Measurements from ENCODE around the gene MTFP1.
A peak's percentile ranks its signal among the peaks of the same experiment; 100 is the strongest.
"Not testable (repeated sequence)": the region's sequence is repeated elsewhere in the genome, so short reads cannot be mapped to it uniquely, and the experiment has no call there.

Gene MTFP1

DNA sequence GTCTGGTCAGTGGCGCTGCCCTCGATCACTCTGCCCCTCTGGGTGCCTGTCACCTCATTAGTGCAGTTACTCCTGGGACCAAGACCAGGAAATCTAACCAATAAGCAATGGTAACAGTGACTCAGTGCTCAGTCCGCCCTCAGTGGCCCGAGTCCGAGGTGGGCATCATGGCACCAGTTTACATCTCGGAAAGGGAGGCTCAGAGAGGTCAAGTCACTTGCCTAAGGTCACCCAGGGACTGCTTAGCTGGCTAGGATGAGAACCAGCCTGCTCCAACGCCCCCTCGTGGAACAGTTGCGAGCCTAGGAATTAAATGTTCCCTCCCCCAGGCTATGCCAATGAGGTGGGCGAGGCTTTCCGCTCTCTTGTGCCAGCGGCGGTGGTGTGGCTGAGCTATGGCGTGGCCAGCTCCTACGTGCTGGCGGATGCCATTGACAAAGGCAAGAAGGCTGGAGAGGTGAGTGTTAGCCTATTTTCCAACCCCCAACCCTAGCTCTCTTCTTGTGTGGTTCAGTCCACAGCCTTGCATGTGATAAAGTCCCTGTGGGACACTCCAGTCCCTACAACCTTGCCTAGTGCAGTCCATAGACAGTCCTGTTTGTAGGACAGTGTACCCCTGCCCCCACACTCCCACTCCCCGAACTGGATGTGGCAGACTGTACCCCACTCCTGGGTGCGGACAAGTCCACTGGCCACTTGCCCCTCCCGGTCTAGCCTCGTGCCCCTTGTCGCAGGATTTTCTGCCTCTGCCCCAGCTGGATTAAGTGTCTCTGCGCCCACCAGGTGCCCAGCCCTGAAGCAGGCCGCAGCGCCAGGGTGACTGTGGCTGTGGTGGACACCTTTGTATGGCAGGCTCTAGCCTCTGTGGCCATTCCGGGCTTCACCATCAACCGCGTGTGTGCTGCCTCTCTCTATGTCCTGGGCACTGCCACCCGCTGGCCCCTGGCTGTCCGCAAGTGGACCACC, 1.1 kb downstream of the MTFP1 start:
- DNase-seq (ENCODE audit: low read depth in 2 of 2), result peak; percentile 50 to 80

DNA sequence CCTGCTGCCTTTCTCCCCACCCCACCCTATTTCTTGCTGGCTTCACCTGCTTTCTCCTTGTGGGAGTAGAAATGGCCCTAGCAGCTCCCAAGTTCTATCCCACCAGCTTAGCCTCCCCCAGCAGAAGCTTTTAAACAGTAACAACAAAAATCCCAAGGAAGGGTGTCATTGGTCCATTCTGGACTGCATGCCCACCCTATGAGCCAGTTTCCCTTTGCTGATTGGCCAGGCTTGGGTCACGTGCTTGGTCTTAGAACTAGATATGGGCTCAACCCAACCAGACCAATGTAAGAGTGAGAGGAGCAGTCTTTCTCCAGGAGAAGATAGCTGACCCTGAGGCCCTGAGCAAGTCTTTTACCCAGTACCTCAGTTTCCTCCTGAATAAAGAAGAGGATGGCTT, 2.3 kb downstream of the MTFP1 start:
- DNase-seq (ENCODE audit: low read depth in 2 of 2), result no peak

DNA sequence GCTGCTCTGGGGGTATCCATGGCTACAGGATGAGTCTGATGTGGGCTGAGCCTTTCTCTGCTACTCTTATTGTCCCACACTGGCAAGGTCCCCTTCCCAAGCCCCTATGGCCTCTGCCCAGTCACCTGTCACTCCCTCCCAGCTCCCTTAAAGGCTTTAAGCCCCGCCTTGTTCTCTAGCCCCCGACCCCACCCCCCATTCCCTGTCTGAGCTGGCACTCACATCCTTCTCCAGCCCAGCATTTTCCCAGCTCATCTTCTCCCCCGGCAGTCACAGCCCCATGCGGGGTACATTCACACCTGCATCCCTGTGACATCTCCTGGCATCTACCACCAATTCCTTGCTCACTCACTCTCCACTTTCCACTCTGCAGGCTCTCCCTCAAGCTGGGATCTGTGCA, 4.3 kb downstream of the MTFP1 start:
- DNase-seq (ENCODE audit: low read depth in 2 of 2), result no peak

DNA sequence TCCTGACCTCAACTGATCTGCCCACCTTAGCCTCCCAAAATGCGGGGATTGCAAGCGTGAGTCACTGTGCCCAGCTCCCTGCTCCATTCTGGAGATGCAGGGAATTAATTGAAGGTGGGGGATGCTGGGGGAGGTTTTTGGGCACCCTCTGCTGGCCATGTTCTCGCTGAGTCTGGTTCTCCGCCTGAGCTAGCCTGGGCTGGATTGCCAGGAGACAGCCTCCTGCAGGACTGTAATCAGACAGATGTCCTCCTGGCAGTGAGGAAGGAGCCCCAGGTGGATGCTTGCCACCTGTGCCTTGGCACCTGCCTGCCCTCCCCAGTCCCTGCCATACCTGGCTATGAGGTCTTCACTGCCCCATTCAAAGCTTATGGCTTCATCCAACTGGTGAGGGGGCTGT, 5.4 kb downstream of the MTFP1 start:
- no peak for DNase-seq (ENCODE audit: low read depth in 2 of 2)

DNA sequence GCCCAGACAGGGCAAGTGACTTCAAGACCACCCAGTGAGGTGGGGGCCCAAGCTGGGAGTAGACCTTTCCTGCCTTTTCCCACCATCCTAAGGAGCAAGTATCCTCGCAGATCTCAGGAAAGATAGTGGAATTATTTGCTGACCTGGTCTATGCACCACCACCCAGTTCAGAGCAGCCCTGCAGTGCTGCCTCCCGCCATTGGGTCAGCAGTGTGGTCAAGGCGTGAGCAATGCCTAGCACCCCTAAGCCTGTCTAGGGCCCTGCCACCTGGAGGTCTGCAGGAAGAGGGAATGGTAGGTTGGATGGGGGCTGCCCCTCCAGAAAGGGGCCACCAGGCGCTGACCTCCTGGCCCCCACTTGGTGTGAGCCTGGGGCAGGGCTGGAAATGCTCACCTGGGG, 6.5 kb downstream of the MTFP1 start:
- DNase-seq (ENCODE audit: low read depth in 2 of 2), result no peak

DNA sequence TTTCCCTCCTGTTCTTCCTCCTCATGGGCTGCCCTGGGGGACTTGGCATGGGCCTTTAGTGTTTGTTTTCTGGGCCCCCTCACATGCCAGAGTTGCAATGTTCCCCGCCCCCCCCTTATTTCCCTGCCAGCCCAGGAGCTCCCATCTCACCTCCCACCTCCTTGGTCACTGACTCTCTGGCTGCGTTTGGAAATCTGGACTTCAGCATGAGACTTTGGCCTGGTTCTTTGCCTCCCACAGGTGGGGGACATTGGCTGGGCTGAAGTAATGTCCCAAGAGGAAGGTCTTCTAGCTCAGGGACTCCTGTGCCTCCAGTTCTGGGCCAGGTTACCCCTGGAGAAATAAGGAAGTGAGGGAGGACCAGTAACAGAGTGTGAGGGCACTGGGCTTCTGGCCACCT, 7.0 kb downstream of the MTFP1 start:
- DNase-seq (ENCODE audit: low read depth in 2 of 2), result no peak

DNA sequence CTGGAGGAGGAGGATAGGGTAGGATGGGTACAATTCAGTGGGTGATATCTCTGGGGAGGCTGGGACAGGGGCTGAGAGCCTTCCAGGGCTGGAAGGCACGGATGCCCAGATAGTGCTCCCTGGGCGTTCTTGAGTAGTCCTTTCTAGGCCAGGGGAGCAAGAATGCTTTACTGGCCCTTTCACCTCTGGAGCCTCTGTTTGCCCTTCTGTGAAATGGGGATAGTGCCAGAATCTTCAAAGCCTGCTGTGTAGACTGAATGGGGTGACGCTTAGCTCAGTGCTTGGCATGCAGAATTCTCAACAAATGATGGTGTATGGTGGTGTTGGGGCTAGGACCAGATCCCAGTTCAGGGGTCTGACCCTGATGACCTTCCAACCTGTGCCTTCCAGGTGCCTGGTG, 7.7 kb downstream of the MTFP1 start:
- DNase-seq (ENCODE audit: low read depth in 2 of 2), result no peak

DNA sequence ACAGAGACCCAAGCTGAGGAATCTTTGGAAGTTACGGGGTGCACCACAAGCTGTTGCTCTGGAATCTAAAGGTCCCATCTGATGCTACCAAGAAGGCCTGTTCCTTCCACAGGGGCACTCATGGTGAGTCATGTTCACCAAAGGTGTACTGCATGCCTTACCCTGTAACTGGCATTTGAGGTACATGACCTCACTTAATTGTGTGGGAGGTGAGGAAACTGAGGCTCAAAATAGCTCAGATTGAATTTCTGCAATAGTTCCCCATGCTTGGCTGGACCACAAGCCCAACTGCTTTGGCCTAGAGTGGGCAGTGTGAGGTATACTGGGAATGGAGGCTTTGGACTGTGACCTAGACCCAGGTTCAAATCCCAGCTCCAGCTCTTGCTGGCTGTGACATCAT, 8.2 kb downstream of the MTFP1 start:
- no peak for DNase-seq (ENCODE audit: low read depth in 2 of 2)

DNA sequence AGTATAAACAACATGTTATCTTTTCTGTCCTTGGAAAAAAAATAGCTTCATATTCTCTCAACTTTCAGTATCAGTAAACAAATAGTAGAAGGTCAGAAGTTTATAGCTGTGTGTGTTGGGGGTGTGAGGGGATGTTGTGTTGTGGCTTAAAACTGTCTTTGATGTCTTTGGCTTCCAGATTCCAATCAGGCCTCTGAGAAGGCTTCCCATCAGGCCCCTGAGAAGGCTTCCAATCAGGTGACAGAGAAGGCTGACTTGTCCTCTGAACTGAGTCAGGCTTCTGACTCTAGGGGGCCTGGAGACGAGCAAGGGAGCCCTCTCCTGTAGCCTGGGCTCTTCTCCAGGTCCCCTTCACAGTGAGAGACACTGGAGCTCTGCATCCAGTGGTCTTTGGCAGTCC, 9.3 kb downstream of the MTFP1 start:
- no peak for DNase-seq (ENCODE audit: low read depth in 2 of 2)

DNA sequence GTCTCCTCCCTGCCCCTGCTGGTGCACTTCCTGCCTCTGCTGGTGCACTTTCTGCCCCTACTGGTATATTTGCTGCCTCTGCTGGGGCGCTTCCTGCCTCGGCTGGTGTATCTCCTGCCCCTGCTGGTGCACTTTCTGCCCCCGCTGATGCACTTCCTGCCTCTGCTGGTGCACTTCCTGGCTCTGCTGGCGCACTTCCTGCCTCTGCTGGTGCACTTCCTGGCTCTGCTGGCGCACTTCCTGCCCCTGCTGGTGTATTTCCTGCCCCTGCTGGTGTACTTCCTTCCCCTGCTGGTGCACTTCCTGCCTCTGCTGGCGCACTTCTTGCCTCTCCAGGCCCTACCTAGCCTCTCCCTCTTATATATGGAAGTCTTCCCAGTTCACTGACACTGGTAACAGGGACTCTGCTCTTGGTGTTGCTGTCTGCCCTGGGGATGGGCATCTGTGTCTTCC, 10.1 kb downstream of the MTFP1 start:
- peak; percentile 44 to 55 for DNase-seq (ENCODE audit: low read depth in 2 of 2)

DNA sequence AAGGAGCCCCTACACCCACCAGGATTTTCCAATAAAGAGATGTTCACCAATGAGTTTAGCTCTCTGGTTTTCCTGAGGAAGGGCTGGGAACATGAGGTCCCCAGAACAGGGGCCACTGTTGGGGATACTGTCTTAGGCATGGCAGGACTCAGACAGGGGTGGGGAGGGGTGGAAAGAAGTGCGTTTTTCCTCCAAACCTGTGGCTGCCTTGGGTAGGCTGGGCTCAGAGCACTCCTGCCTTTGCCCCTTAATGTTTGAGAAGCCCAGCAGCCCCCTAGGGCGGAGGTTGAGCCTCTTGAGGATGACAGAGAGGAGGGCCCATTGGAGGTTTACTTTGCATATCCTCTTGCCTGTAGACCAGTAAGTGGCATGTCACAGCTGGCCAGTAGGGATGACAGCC, 10.6 kb downstream of the MTFP1 start:
- no peak for DNase-seq (ENCODE audit: low read depth in 2 of 2)

DNA sequence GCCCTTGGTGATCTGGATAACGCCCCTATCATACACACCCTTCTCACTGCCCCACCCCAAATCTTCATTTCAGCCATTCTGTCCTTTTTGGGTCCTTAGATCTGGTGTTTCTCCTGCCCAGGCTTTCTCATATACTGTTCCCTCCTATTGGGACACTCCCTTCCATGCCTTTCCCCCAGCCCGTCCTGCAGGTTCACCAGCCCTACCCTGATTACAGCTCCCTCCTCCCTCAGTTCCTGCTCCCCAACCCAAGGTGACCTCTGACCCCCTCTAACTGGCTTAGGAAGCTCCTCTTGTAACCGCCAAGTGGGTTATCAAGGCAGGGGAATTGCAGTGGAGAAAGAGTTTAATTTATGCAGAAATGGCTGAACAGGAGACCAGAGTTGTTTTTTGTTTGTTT, 13.0 kb downstream of the MTFP1 start:
- DNase-seq (ENCODE audit: low read depth in 2 of 2), result no peak

DNA sequence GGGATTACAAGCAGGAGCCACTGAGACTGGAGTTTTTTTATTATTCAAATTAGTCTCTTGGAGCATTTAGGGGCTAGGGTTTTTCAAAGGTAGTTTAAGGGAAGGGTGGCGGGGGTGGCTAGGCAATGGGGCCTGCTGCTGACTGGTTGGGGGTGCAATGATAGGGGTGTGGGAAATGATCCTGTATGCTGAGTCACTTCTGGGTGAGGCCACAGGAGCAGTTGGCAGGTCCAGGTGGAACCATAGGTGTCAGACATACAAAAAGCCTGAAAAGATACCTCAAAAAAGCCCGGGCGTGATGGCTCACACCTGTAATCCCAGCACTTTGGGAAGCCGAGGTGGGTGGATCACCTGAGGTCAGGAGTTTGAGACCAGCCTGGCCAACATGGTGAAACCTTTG, 13.7 kb downstream of the MTFP1 start:
- DNase-seq (ENCODE audit: low read depth in 2 of 2), result no peak

DNA sequence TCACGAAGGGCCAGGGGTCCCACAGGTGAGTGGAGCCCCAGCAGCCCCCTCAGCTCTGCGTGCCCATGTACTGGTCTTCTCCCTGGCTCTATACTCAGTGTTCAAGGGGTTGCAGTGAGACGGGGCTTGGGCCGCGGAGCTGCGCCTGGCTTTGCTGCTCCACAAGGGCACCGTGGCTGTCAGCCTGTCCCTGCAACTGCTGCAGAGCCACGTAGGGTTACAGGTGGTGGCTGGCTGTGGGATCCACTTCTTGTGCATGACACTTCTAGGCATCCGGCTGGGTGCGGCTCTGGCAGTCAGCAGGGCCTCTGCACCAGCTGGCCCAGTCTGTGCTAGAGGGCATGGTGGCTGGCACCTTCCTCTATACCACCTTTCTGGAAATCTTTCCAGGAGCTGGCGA, 14.3 kb downstream of the MTFP1 start:
- no peak for DNase-seq (ENCODE audit: low read depth in 2 of 2)

DNA sequence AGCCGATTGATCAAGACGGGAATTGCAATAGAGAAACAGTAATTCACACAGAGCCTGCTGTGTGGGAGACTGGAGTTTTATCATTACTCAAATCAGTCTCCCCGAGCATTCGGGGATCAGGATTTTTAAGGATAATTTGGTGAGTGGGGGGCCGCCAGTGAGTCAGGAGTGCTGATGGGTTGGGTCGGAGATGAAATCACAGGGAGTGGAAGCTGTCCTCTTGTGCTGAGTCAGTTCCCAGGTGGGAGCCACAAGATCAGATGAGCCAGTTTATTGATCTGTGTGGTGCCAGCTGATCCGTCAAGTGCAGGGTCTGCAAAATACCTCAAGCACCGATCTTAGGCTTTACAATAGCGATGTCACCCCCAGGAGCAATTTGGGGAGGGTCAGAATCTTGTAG, 15.5 kb downstream of the MTFP1 start:
- no peak for DNase-seq (ENCODE audit: low read depth in 2 of 2)

DNA sequence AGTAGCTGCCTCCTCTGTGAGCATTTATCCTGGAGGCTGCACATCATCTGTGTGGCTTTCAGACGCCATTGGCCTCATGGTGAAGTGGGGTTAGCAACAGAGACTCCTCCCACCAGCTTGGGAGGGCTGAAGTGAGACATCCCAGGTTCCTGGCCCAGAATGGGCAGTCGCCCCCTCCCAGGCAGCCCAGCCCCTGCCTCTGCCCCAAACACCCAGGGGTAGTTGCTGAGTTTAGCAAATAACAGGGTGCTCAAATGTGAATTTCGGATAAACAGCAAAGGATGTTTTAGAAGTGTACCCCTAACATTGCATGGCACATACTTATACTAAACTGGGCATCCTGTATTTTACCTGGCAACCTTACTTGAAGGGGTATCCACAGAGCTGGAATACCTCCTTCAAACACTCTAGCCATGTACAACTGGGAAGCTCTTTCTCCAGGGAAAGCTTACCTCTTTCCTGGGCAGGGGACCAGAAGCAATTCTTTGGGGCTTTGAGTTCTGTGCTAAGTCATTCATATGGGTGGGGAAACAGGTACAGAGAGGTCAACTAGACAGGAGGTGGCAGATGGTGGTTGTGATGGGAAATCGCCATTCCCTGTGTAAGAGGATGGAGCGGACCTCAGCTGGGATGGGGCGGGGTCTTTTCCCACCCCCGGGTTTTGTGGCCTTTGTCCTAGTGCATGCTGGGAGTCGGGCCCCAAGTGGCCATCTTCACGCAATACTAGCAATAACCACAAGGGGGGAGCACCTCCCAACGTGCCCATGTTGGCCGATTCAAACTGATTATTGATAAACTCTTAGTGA, 19.3 kb downstream of the MTFP1 start:
- DNase-seq (ENCODE audit: low read depth in 2 of 2), result peak in 1 of 2 donors; percentile 14

DNA sequence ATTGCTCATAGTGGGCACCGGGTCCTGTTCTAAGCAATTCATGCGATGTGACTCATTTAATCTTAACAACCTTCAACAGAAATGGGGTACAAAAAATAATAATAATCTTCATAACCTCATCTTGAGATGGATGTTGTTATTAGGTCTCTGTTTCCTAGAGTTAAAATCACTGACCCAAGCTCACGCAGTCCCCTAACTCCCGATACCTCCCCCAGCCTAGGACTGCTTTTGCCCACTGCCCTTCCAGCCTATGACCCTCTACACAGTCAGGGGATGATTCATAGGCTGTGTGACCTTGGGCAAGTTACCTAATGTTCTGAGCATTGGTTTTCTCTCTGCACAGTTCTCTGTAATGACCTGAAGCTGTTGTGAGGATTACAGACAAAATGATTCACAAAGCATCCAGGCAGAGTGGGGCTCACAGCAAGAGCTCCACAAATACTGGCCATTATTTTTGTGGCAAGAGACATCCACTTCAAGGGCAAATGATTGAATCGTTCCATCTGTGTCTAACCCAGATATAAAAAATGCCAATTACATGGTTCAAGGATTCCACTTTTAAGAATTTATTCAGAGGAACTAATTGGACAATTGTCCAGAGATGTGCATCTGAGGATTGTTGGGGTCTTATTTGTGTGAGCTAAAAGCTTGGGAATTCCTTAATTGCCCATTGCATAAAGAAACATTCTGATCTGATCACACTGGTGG, 20.0 kb downstream of the MTFP1 start:
- no peak for DNase-seq (ENCODE audit: low read depth in 2 of 2)

DNA sequence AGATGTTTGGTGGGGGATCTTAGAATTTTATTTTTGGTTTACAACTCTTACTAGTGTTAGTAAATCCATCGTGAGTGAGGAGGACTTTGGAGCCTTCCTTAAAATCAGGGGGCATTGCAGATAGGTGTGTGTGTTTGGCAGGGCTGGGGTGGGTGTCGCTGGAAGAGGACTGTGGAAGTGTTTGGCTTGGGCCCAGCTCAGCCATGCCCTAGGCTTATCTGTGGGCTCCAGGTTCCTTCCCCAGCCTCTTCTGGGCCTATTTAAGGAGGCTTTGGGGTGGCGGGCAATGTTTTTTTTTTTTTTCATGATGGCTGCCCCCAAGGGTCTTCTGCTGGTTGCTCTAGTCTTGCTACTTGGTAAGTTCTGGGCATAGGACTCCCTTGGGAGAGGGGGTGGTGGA, 22.1 kb downstream of the MTFP1 start:
- no peak for DNase-seq (ENCODE audit: low read depth in 2 of 2)

DNA sequence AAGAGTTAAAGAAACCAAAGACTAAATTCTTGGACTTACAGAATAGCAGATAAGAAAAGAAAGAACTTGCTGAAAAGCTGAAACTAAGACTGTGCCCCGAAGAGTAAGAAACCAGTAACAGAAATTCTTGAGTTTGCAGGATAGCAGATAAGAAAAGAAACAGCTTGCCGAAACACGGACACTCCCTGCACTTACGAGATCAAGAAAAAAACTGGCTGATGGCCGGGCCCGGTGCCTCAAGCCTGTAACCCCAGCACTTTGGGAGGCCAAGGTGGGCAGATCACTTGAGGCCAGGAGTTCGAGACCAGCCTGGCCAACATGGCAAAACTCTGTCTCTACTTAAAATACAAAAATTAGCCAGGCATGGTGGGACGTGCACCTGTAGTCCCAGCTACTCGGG, 25.9 kb downstream of the MTFP1 start:
- DNase-seq (ENCODE audit: low read depth in 2 of 2), result not testable (repeated sequence)

DNA sequence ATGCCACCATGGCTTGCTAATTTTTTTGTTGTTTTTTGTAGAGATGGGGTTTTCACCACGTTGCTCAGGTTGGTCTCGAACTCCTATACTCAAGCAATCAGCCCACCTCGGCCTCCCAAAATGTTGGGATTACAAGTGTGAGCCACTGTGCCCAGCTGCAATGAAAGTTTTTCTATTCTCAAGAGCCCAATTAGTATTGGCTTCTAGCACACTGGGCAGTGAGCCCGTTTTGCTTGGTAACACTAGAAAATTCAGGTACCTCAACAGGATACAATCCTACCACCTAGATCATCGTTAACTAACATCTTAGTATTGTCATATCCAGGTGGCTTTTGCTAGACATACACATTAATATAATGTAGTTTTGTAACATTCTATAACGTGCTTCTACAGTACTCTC, 27.3 kb downstream of the MTFP1 start:
- DNase-seq (ENCODE audit: low read depth in 2 of 2), result no peak

DNA sequence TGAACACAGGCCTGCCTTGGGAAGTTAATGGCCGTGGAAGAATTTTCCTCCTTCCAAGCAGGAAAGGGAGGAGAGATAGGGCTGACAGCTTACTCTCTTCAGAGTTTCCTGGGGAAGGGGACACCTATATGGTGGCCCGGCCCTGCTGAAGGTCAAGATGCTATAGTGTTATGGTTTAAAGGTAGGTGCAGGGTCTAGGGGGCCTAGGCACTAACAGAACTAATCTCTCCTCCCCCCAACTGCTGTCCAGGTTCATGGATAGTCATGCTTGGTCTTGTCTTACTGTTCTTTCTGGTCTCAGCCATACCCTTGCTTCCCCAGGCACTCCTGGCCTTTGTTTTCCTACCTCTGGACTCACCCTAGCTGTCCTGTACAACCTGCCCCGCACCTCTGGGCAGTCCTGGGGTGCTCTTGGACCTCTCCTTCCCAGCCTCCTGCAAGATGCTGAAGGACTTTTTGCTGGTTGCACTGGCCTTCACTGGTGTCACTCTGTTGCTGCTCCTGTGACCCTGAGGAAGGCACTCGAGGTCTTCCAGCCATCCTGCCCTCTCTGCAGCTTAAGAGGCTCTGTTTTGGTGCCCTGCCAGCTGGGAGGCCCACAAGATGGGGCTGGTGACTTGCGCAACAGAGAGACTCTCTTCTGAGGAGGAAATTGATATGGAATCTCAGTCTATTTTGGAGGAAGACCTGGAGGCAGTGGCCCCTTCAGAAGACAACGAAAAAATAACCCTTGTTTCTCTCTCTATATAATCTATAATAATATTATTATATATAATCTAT, 28.4 kb downstream of the MTFP1 start:
- no peak for DNase-seq (ENCODE audit: low read depth in 2 of 2)

Measured in stimulated activated CD4-positive, alpha-beta T cell treated with anti-CD3 and anti-CD28 coated beads, Interleukin-1b, Interleukin-23, amount 100 ng/mL, for 1 hour (primary cell).